ENCODE results near the gene NUP62.

GRCh38 chr19:49950590-49950948 lies 21.3 kb upstream of the NUP62 start:
- TF ChIP-seq EZH2phosphoT487 (IDR thresholded peaks at IDR 0.05; ENCODE audit: insufficient read depth, low read depth) (no peak), EZH2 (IDR thresholded peaks at IDR 0.05; ENCODE audit: insufficient read depth, poor library complexity, severe bottlenecking) (no peak)

Data from GM23248 (cell line).